Endothelial cell of hepatic sinusoid (primary cell): ENCODE results near the gene HGF.
"Not testable (repeated sequence)": the region's sequence is repeated elsewhere in the genome, so short reads cannot be mapped to it uniquely, and the experiment has no call there.

Experiments used
- in situ Hi-C: cut with HindIII; loops from 2 replicates; pipeline ENCODE4 v1.10.0; 2017; ENCODE audit warnings: low sequenced_read_pairs

Gene HGF

DNA sequence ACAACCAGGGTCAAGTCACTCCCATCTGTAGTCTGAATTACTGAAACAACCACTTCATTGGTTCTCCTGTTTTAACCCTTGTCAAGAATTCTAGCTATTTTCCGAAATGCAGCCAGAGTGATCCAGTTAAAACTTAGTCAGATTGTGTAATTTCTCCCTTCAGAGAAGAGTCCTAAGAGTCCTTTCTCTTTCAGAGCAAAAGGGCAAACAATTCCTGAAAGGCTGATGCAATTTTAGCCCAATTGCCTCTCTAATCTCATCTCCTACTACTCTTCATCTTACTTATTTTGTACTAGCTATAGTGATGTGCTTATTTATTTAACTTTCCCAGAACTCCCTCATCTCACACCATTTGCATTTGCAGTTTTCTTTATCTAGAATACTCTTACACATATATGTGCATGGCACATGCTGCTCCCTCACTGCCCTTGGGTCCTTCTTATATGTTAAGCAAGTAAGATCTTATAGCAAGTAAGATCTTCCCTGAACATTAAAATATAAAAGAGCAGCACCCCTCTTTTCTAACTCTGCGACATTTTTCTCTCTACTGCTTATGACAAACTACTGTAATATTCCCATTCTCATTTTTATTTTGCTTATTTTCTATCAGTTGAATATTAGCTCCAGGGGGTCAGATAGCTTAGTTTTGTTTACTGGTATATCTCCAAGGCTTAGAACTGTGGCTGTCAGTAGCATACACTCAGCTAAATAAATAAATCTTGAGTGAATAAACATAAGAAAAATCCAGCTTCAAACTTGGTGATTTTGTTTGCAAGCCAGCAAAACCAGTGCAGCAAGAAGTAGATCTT, 44.6 kb downstream of the HGF start:
- in situ Hi-C loops: no loop called here

GRCh38 chr7:81722250-81722649, 47.6 kb downstream of the HGF start:
- in situ Hi-C loops: not testable (repeated sequence)

DNA sequence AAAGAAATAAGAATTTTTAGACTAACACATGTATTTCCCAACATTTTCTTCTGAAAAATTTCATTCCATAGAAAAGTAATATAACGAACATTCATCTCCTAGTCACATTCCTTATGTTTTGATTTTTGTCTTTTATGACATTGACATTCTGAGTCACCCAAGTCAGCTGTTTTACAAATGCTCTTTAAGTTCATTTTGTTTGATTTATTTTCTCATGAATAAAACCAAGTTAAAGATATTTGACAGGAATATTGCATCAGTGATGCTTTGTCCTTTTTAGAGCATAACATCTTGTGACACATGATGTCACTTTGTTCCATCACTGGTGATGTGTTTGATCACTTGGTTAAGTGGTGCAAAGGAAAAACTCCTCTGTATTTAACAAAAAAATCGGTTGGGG, 48.4 kb downstream of the HGF start:
- in situ Hi-C loops: no loop called here

GRCh38 chr7:81719865-81720264, 50.0 kb downstream of the HGF start:
- in situ Hi-C loops: no loop called here

- in situ Hi-C loops: no loop called here
These were observed 53.8 kb downstream of the HGF start for GRCh38 chr7:81715984-81716588.

DNA sequence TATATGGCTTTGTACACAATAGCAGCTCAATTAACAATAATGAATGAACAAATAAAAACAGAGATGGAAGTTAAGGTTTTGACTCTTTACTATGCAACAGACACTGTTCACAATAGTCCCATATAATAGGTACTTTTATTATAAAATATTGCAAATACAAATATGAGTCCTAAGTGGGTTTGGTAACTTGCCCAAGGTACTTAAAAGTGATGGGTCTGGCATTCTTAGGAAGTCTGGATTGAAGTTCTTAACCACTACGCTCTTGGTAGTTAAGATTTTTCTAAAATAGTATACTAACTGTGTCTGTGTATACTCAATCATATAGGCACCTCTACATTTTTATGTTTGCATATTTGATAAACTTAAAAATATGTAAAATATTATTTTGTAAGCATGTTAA, 55.5 kb downstream of the HGF start:
- in situ Hi-C loops: no loop called here

DNA sequence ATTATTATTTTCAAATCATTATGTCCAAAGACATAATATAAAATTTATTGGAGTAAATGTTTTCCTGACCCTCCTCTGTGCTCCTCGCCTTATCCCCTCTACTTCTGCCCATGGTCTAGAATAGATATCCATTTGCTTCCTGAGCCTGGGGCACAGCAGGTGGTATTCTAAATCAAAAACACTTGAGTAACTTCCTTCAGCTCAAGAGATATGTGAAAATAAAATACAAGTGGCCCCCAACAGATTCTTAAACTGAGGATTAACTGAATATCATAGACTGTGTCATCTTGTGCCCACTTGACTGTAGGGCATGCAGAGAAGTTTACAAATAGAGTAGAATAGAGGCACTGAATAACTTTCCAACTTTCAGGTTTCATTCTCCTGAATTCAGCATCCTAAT, 59.1 kb downstream of the HGF start:
- in situ Hi-C loops: no loop called here

DNA sequence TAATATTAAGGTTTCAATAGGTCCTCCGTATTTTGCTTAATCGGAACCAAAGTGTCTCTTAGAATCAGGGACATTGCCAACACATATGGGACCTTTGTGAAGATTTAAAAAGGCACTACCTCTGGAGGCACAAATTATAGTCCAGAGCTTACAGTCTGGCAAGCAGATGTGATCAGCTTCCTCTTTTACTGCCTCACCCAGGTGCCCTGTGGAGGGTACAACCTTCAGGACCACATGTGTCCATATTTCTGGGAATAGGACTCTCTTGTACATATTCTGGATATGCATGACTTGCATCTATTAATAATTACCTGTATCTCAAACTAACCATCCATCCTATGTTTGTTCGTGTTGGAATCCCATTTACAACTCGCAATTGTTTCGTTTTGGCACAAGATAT, 60.0 kb downstream of the HGF start:
- in situ Hi-C loops: loop anchor here (10.0 kb wide), 1 partner anchor 205 kb away; no protein-coding TSS in a partner anchor

DNA sequence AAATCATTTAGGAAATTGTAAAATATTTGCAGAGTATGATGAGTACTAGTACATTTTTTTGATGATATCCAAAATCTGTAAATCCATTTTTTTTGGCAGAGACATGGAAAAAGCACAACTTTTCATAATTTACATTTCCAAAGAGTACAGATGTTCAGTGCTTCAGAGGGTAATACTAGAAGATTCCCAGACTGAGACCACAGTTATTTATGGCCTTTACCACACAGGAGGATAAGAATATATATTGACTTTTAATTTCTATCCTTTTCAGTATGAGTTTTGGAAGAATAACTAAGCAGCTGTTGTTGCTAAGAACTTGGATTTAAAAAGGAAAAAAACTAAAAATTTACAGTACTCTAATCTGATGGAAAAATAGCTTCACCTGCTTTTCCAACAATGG, 61.9 kb downstream of the HGF start:
- in situ Hi-C loops: loop anchor here (10.0 kb wide), 1 partner anchor 203 kb away; no protein-coding TSS in a partner anchor

GRCh38 chr7:81707196-81707595, 62.7 kb downstream of the HGF start:
- in situ Hi-C loops: loop anchor here (10.0 kb wide), 1 partner anchor 202 kb away; no protein-coding TSS in a partner anchor

- in situ Hi-C loops: loop anchor here (10.0 kb wide), 1 partner anchor 200 kb away; no protein-coding TSS in a partner anchor
These were observed 64.6 kb downstream of the HGF start for GRCh38 chr7:81705206-81705605.

GRCh38 chr7:81704595-81704994, 65.3 kb downstream of the HGF start:
- in situ Hi-C loops: loop anchor here (10.0 kb wide), 1 partner anchor 200 kb away; no protein-coding TSS in a partner anchor

DNA sequence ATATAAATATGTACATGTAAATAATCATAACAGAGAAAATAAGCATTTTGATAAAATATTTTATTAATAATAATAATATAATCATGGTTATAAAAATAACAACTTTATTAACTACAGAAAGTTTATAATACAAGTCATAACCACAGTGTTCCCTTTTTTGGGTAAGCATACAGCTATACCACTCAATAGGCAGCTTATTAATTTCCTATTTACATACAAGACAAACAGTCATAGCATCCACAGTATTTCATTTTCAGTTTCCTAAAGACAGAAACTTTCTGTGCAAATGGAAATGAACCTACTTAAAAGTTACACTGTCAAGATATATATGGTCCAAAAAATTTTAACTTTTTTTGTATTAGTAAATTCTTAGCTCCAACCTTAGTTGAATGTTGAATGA, 70.9 kb downstream of the HGF start:
- in situ Hi-C loops: no loop called here

GRCh38 chr7:81694711-81695110, 75.1 kb downstream of the HGF start:
- in situ Hi-C loops: no loop called here

- in situ Hi-C loops: no loop called here
These were observed 76.0 kb downstream of the HGF start for GRCh38 chr7:81693894-81694293.

- in situ Hi-C loops: no loop called here
These were observed 76.8 kb downstream of the HGF start for GRCh38 chr7:81693080-81693479.

GRCh38 chr7:81692146-81692905, 77.5 kb downstream of the HGF start:
- in situ Hi-C loops: no loop called here

DNA sequence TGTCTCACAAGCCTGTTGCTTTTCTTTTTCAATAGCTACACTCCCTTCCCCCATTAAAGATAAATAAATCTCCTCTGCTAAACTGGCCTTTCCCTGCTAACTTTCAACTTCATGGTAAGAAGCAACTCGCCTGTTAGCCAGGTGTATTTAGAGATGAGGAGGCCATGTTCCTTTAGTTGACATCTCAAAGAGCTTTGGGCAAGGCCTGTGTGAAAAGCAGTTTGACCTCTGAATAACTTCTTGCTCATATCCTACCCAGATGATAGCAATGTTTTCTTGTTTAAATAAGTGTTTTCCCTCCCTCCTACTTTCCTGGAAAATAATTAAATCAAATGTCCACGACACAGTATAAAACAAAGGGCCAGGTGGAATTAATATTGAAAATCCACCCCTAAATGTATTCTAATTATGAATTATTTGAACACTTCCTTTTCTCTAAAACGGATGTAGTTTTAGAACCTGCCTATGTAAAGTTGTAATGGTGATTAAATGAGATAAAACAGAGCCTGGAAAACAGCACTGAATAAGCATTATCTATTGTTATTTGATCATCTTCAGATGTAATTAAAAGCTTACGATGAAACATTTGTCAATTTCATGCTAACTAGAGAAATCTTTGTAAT, 78.5 kb downstream of the HGF start:
- in situ Hi-C loops: no loop called here

DNA sequence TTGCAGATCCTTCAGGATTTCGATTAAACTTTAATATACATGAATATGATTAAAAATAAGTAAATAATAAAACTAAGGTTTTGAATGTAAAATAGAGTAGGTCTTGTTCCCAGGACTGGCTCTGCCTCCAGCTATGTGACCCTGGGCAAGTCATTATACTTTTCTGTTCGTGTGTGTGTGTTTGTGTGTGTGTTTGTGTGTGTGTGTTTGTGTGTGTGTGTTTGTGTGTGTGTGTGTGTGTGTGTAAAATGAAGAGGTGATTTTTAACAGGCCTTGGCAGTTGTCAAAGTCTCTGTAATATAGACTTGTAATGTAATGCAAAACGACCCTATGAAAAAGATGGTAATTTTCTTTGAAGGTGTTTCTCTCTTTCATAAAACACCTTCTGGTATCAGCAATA, 79.2 kb downstream of the HGF start:
- in situ Hi-C loops: no loop called here

DNA sequence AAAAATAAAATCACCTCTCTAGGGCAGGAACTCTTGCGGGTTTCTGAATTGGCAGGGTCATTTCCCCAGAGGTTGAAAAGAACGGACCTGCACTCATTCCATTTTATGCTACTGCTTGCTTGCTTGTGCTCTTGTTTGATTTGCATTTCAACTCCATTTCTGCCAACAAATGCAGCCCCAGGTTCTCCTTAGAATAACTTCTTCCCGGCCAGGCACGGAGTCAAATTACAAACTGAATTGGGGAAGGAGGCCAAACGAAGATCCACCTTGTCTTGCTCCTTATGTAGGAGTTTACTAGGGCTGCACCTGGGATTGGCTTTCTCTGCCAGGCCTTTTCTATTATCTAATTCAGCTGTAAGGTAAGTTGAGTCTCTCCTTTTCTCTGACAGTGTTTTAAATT, 79.6 kb downstream of the HGF start:
- in situ Hi-C loops: no loop called here
